ENCODE measurements around the gene LMF1.

- TF ChIP-seq TP53 (CRISPR knock-in tag; conservative IDR thresholded peaks at IDR 0.05) (no peak), CTCF (CRISPR knock-in tag; IDR thresholded peaks at IDR 0.05) (no peak), SIN3A (IDR thresholded peaks at IDR 0.05; ENCODE audit: borderline replicate concordance, low read depth, low read length) (no peak), SOX5 (CRISPR knock-in tag; IDR thresholded peaks at IDR 0.05; ENCODE audit: borderline replicate concordance) (no peak), E2F1 (CRISPR knock-in tag; IDR thresholded peaks at IDR 0.05) (no peak)
Measured at GRCh38 chr16:886802-887731, 83.7 kb downstream of the LMF1 start.

Data from HepG2 (cell line).